Prostate gland (tissue), 2 donors: ENCODE data around the gene RAD51B.
"Not testable (repeated sequence)": the region's sequence is repeated elsewhere in the genome, so short reads cannot be mapped to it uniquely, and the experiment has no call there.

Experiments used
- POLR2AphosphoS5 ChIP-seq: sonication (generic); formaldehyde crosslinking; IDR thresholded peaks from one replicate; pipeline ENCODE4 v1.6.1; 2017; ENCODE audit warnings: antibody characterized with exemption
- TF ChIP-seq, protein P1 (sequence below), 4 experiments: fragments of 200-600 bp in 2 of 4; fragments of 450-650 bp in 2 of 4; sonication (generic) in 2 of 4; IDR thresholded peaks; 1 replicate in 3 of 4; 2 replicates in 1 of 4; pipeline ENCODE4 v1.5.1; 2016 to 2019; ENCODE audit warnings: antibody characterized with exemption in 4 of 4, mild to moderate bottlenecking in 2 of 4, moderate library complexity in 2 of 4

DNA sequence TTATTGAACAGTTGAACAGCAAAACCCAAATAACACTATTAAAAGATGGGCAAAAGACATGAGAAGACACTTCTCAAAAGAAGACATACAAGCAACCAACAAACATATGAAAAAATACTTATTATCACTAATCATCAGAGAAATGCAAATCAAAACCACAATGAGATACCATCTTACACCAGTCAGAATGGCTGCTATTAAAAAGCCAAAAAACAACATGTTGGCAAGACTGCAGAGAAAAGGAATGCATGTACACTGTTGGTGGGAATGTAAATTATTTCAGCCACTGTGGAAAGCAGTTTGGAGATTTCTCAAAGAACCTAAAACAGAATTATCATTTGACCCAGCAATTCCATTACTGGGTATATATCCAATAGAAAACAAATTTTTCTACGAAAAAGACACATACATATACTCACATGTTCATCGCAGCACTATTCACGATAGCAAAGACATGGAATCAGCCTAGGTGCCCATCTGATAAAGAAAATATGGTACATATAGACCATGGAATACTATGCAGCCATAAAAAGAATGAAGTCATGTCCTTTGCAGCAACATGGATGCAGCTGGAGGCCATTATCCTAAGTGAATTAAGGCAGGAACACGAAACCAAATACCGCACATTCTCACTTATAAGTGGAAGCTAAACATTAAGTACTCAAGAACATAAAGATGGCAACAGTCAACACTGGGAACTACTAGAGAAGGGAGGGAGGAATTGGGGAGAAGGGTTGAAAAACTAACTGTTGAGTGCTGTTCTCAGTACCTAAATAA, 367.1 kb downstream of the RAD51B start:
- TF ChIP-seq, protein P1, sequence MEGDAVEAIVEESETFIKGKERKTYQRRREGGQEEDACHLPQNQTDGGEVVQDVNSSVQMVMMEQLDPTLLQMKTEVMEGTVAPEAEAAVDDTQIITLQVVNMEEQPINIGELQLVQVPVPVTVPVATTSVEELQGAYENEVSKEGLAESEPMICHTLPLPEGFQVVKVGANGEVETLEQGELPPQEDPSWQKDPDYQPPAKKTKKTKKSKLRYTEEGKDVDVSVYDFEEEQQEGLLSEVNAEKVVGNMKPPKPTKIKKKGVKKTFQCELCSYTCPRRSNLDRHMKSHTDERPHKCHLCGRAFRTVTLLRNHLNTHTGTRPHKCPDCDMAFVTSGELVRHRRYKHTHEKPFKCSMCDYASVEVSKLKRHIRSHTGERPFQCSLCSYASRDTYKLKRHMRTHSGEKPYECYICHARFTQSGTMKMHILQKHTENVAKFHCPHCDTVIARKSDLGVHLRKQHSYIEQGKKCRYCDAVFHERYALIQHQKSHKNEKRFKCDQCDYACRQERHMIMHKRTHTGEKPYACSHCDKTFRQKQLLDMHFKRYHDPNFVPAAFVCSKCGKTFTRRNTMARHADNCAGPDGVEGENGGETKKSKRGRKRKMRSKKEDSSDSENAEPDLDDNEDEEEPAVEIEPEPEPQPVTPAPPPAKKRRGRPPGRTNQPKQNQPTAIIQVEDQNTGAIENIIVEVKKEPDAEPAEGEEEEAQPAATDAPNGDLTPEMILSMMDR (IDR thresholded peaks at IDR 0.05) = not testable (repeated sequence)
- TF ChIP-seq POLR2AphosphoS5 = not testable (repeated sequence)
